Epithelial cell of esophagus (primary cell): ENCODE measurements around the gene GPC4.

ENCODE experiments used
- DNase-seq: peaks from one replicate; pipeline ENCODE4 v3.0.0; 2010; ENCODE audit warnings: low read depth
- H3K4me3 ChIP-seq: 2 replicates; pipeline ENCODE4 v1.5.1; 2011; ENCODE audit warnings: mild to moderate bottlenecking, low read length, control low read depth
- TF ChIP-seq, protein P1 (sequence below): IDR thresholded peaks from 2 replicates; pipeline ENCODE4 v1.5.1; 2011; ENCODE audit warnings: low read depth, mild to moderate bottlenecking, low read length, control low read depth, inconsistent platforms; ENCODE audit not compliant: insufficient read depth; ENCODE audit errors: missing control alignments

The GPC4 gene

DNA sequence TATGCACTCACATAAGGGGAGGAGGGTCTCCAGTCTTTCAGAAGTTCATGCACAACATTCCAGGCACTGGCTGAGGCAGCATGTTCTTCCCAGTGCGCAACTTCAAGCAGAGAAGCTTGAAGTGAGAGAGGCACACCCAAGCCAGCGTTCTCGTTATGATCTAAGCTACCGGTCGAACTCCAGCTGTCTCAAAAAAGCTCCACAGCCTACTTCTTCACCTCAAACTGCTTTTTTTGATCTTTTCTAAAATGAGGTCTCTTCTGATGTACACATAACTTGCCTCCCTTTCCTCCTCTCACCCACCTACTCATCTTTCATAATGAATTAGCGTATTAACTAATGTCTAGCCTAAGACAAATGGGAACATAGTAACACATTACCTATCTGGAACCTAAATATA is 25.3 kb downstream of the GPC4 start:
- no peak overlapping the region for H3K4me3 ChIP-seq
- TF ChIP-seq, protein P1, sequence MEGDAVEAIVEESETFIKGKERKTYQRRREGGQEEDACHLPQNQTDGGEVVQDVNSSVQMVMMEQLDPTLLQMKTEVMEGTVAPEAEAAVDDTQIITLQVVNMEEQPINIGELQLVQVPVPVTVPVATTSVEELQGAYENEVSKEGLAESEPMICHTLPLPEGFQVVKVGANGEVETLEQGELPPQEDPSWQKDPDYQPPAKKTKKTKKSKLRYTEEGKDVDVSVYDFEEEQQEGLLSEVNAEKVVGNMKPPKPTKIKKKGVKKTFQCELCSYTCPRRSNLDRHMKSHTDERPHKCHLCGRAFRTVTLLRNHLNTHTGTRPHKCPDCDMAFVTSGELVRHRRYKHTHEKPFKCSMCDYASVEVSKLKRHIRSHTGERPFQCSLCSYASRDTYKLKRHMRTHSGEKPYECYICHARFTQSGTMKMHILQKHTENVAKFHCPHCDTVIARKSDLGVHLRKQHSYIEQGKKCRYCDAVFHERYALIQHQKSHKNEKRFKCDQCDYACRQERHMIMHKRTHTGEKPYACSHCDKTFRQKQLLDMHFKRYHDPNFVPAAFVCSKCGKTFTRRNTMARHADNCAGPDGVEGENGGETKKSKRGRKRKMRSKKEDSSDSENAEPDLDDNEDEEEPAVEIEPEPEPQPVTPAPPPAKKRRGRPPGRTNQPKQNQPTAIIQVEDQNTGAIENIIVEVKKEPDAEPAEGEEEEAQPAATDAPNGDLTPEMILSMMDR, result no peak
- no peak for DNase-seq

DNA sequence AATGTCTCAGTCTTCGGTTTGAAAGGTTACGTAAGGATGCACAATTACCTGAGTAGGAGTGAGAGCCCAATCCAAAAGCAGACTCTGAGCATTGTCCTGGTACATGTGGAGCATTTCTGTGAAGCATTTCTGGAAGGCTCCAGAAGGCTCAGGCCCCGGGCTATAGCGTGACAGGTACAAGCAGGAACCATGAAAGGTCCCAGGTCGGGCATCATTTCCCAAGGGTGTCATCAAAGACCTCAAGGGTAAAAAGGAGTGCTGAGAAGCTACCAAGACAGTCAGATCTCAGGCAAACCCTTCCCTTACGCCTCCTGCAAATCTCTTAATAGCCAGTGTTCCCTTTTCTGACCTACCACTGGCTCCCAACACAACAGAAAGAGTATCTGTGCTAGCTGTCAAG is 30.8 kb downstream of the GPC4 start:
- no peak overlapping the region for H3K4me3 ChIP-seq
- DNase-seq, result no peak
- TF ChIP-seq, protein P1, result no peak

- TF ChIP-seq, protein P1, result no peak
Observed at GRCh38 chrX:133380711-133381619, 34.3 kb downstream of the GPC4 start.

GRCh38 chrX:133376422-133376821 is 38.9 kb downstream of the GPC4 start:
- DNase-seq, result no peak
- TF ChIP-seq, protein P1, result no peak

More at GRCh38 chrX:133380711-133381619, 34.3 kb downstream of the GPC4 start:
- no peak overlapping the region for H3K4me3 ChIP-seq
- DNase-seq, result no peak

DNA sequence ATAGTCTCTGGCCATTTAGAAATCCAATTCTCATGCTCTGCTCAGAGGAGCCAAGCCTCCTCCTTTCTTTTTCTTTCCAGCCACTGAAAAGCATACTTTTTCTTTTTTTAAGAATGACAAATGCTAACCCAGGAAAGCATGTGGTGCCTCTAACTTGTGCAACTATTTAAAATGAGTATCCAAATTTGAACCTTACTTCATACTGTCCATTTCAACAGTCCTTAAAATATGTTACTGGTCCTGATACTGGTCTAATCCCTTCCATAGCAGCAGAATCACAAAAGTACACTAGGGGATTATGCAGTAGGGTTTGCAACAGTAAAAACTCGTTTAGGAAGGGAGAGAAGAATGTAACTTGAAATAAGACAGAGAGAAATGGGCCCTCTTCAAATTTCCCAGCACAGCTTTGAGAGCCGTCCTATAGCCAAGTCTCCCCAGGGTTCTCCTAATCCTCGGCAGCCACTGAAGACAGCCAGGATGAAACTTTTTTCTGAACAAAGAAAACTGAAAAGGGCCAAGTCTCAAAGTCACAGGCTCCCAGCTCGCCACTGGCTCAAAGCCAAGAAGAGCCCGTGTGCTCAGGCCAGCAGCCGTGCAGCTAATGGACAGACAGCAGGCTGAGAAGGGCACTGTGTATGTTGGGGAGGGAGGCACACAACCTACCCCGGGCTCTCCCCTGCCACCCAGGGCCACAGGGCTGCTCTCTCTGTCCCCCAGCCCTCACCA is 39.5 kb downstream of the GPC4 start:
- no peak for DNase-seq
- no peak overlapping the region for H3K4me3 ChIP-seq
- TF ChIP-seq, protein P1, result no peak

More at GRCh38 chrX:133376422-133376821, 38.9 kb downstream of the GPC4 start:
- H3K4me3 ChIP-seq, result no peak overlapping the region

- H3K4me3 ChIP-seq, result no peak overlapping the region
- DNase-seq, result no peak
- TF ChIP-seq, protein P1, result no peak
Observed at GRCh38 chrX:133374874-133375387, 40.4 kb downstream of the GPC4 start.
